Mesothelial cell of epicardium (in vitro differentiated cells): ENCODE results near the gene DMD. TPM values are rescaled to one million over a fixed set of nuclear protein-coding genes. Genes with fewer than 3 reads are reported as not detected.

Experiments
- DNase-seq, 2 experiments: peaks; one replicate each; pipeline ENCODE4 v3.0.0; 2021; ENCODE audit warnings: low spot score in 2 of 2; ENCODE audit not compliant: unreplicated experiment in 2 of 2
- H3K27ac Mint-ChIP-seq: 2 replicates; pipeline ENCODE4 v1.8.0; 2021; ENCODE audit warnings: mixed read lengths
- H3K27me3 Mint-ChIP-seq: 2 replicates; pipeline ENCODE4 v1.8.0; 2021; ENCODE audit warnings: low read depth, mixed read lengths
- H3K36me3 Mint-ChIP-seq: 2 replicates; pipeline ENCODE4 v1.8.0; 2021; ENCODE audit warnings: mixed read lengths
- H3K4me1 Mint-ChIP-seq: 2 replicates; pipeline ENCODE4 v1.8.0; 2021; ENCODE audit warnings: mixed read lengths
- H3K4me3 Mint-ChIP-seq: 2 replicates; pipeline ENCODE4 v1.8.0; 2021; ENCODE audit warnings: mild to moderate bottlenecking, moderate library complexity, mixed read lengths
- H3K9me3 Mint-ChIP-seq: 2 replicates; pipeline ENCODE4 v1.8.0; 2021; ENCODE audit warnings: mixed read lengths
- total RNA-seq: library from RNA; stranded (reverse); gene quantifications from 3 replicates; pipeline ENCODE4 v1.2.1, GENCODE V29; 2021
- TF ChIP-seq, protein P1 (sequence below): fragments of 200-600 bp; sonication (generic); IDR thresholded peaks from one replicate; pipeline ENCODE4 v1.5.0; 2021; ENCODE audit warnings: antibody characterized with exemption; ENCODE audit not compliant: unreplicated experiment

Gene DMD
- total RNA-seq, 1 donor from 2014 or later = 79.4 TPM

DNA sequence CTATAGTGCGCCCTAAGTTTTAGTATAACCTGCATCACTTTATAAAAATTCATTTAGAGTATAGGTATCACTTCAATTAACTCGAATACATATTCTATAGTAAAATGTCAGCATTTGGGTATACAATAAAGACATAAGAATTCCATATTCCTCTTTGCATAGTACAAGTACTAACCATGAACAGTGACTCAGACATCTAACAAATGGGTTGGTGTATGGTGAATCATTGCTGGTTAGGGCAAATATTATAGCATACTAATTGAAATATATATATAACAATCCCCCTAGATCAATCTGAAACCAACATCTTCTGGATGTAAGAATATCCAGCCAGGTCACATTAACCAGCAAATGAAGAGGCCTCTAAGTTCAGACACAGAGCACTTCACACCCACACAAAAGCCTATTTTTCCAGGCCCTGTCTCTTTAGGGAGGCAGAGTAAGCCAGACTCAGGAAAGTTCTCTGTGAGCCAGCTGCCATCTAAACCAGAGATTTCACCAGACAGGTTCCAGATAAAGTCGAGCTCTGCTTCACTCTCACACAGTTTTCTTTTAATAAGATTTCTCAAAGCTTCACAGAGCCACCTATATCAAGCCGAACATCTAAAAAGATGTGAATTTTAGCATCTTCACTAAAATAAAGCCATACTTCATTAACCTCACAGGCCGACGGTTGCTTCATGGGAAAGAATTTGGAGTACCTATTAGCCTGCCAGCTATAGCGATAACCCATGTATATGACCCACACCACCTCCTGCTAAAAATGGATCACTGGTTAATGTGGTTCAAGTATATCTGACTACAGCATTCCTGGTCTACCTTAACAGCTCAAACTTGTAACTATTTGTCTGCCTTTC lies 1939.5 kb downstream of the DMD start:
- TF ChIP-seq, protein P1, sequence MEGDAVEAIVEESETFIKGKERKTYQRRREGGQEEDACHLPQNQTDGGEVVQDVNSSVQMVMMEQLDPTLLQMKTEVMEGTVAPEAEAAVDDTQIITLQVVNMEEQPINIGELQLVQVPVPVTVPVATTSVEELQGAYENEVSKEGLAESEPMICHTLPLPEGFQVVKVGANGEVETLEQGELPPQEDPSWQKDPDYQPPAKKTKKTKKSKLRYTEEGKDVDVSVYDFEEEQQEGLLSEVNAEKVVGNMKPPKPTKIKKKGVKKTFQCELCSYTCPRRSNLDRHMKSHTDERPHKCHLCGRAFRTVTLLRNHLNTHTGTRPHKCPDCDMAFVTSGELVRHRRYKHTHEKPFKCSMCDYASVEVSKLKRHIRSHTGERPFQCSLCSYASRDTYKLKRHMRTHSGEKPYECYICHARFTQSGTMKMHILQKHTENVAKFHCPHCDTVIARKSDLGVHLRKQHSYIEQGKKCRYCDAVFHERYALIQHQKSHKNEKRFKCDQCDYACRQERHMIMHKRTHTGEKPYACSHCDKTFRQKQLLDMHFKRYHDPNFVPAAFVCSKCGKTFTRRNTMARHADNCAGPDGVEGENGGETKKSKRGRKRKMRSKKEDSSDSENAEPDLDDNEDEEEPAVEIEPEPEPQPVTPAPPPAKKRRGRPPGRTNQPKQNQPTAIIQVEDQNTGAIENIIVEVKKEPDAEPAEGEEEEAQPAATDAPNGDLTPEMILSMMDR = no peak
- Mint-ChIP-seq H3K27me3 (no peaks in the 10 kb centered on the region), H3K36me3 (no peaks in the 10 kb centered on the region), H3K9me3 (peaks cover 40% of the 10 kb centered on the region), H3K4me1 (peaks cover 18% of the 10 kb centered on the region), H3K4me3 (no peak overlapping the region), H3K27ac (peak overlapping the region; percentile 43)
- no peak for DNase-seq

DNA sequence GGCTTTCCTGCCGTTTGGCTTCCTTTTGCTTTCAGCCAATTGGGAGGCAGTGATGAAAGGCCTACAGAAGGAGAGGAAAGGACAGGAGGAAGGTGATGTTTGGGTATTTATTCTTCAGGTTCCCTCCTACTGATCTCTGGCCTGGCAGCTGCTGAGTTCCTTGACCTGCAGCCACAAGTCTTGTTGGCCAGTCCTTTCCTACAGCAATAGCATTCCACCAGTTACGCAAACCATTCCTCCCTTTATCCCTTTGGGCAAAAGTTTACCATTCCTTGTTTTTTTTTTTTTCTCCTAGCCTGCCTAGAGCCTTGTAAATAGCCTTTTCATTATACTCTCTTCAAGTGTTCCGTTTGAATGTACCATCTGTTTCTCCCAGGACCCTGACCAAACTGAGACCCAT lies 1941.4 kb downstream of the DMD start:
- Mint-ChIP-seq H3K4me1 (peaks cover 24% of the 10 kb centered on the region), H3K4me3 (no peak overlapping the region), H3K27ac (no peak overlapping the region), H3K27me3 (peaks cover 3% of the 10 kb centered on the region), H3K9me3 (peaks cover 32% of the 10 kb centered on the region), H3K36me3 (no peaks in the 10 kb centered on the region)
- DNase-seq = no peak
- TF ChIP-seq, protein P1 = no peak

DNA sequence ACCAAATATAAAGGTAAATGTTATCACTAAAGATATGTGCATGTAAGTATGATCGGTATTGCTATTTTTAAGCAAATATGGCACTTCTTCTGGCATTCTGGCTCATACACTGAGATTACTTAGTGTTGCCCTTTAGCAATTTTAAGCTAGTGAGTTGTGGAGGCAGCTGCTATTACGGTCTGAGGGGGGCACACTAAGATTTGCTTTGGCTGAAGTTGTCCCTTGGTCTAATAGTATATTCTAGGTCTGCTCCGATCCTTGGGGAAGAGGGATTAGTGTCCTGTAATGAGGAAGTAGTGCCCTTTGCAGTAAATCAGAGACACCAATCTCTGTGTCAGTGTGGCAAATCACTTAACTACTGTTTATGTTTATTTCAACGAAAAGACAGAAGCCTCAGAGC lies 1943.0 kb downstream of the DMD start:
- no peak overlapping the region for H3K27ac Mint-ChIP-seq
- peaks cover 30% of the 10 kb centered on the region for H3K9me3 Mint-ChIP-seq
- no peak overlapping the region for H3K4me3 Mint-ChIP-seq
- H3K27me3 Mint-ChIP-seq = peaks cover 3% of the 10 kb centered on the region
- no peak for DNase-seq
- H3K4me1 Mint-ChIP-seq = peaks cover 24% of the 10 kb centered on the region
- H3K36me3 Mint-ChIP-seq = no peaks in the 10 kb centered on the region
- TF ChIP-seq, protein P1 = no peak

GRCh38 chrX:31266203-31267076 lies 1944.9 kb downstream of the DMD start:
- Mint-ChIP-seq H3K27ac (peak overlapping the region; percentile 13), H3K4me3 (peak overlapping the region; percentile 73), H3K36me3 (no peaks in the 10 kb centered on the region), H3K27me3 (peaks cover 3% of the 10 kb centered on the region), H3K9me3 (peaks cover 24% of the 10 kb centered on the region), H3K4me1 (peaks cover 15% of the 10 kb centered on the region)
- peak; percentile 25 to 51 for DNase-seq
- TF ChIP-seq, protein P1 = no peak

DNA sequence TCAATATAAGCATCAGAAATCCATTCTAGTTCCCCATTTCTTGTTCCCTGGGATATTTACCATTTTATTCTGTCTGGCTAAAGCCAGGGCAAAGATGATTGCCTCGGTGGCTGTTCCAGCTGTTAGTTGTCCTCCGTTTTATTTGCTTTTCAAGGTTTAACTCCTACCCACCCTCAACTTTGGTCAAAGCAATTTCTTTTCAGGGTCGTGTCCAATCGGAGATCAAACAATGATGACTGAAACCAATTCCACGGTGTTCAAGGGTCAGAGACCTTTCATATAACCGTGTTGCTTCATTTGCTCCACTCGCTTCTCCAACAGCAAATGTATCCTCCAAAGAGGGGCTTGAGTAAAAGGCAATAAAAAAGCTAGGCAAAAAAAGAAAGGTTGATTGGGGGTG lies 1946.0 kb downstream of the DMD start:
- DNase-seq = no peak
- Mint-ChIP-seq H3K27ac (no peak overlapping the region), H3K9me3 (peaks cover 20% of the 10 kb centered on the region), H3K36me3 (peaks cover under 1% of the 10 kb centered on the region), H3K4me3 (peak overlapping the region; percentile 73), H3K4me1 (peaks cover 15% of the 10 kb centered on the region), H3K27me3 (peaks cover 3% of the 10 kb centered on the region)
- TF ChIP-seq, protein P1 = no peak
